H1 (cell line): ENCODE results near the gene MDH1B. TPM values are rescaled to one million over a fixed set of nuclear protein-coding genes. Genes with fewer than 3 reads are reported as not detected.

Experiments used
- CTCF ChIA-PET: fragments of 300-600 bp; sonication (Branson Sonifier 250); formaldehyde crosslinking; loops from one replicate; lab custom pipeline; 2021; ENCODE audit not compliant: partially characterized antibody; lab: Charles Lee
- POLR2A ChIA-PET: fragments of 300-600 bp; sonication (Branson Sonifier 250); formaldehyde crosslinking; loops from one replicate; lab custom pipeline; 2021; ENCODE audit warnings: inconsistent platforms; ENCODE audit not compliant: partially characterized antibody; lab: Charles Lee
- DNase-seq, 2 experiments: peaks; one replicate each; pipeline versions ENCODE4 v3.0.0 to v3.0.0-alpha.2; 2010 to 2022; ENCODE audit warnings: low spot score in 2 of 2, low read depth in 1 of 2, mixed read lengths in 1 of 2
- FAIRE-seq: peaks from 2 replicates; lab custom pipeline; 2011; peaks lifted over from hg19 to GRCh38; lab: Jason Lieb, UNC
- H2AFZ ChIP-seq: 2 replicates; pipeline ENCODE4 v1.8.1; 2012; ENCODE audit warnings: low read length, inconsistent platforms
- H2AK5ac ChIP-seq: 2 replicates; pipeline ENCODE4 v1.6.1; 2013; ENCODE audit warnings: low read depth, low read length
- H2BK120ac ChIP-seq: replicated peaks from 2 replicates; pipeline ENCODE3; 2013; ENCODE audit warnings: low read depth, low read length, inconsistent platforms
- H2BK12ac ChIP-seq: 2 replicates; pipeline ENCODE4 v1.6.1; 2013; ENCODE audit warnings: low read depth, low read length
- H2BK15ac ChIP-seq: 2 replicates; pipeline ENCODE4 v1.6.1; 2013; ENCODE audit warnings: low read length
- H2BK20ac ChIP-seq: 2 replicates; pipeline ENCODE4 v1.6.1; 2013; ENCODE audit warnings: low read length
- H2BK5ac ChIP-seq: 2 replicates; pipeline ENCODE4 v1.6.1; 2013; ENCODE audit warnings: low read depth, low read length
- H3K14ac ChIP-seq: 2 replicates; pipeline ENCODE4 v1.6.1; 2013; ENCODE audit warnings: inconsistent platforms; ENCODE audit not compliant: insufficient read length
- H3K18ac ChIP-seq: 2 replicates; pipeline ENCODE4 v1.6.1; 2013; ENCODE audit warnings: low read length; ENCODE audit errors: extremely low read depth
- H3K23ac ChIP-seq: 2 replicates; pipeline ENCODE4 v1.6.1; 2013; ENCODE audit warnings: inconsistent platforms; ENCODE audit not compliant: insufficient read length
- H3K23me2 ChIP-seq: 2 replicates; pipeline ENCODE4 v1.6.1; 2013; ENCODE audit warnings: low read depth, low read length
- H3K27ac ChIP-seq: 2 replicates; pipeline ENCODE4 v1.6.1; 2011; ENCODE audit warnings: low read depth, low read length, inconsistent platforms
- H3K27me3 ChIP-seq, 4 experiments: replicated peaks in 1 of 4; 1 replicate in 1 of 4; 2 replicates in 3 of 4; pipeline versions ENCODE4 v1.6.1 to v1.8.1; 2011 to 2013; ENCODE audit warnings: low read length in 3 of 4, mild to moderate bottlenecking in 3 of 4, inconsistent platforms in 2 of 4, mixed read lengths in 2 of 4, moderate library complexity in 1 of 4; ENCODE audit not compliant: control insufficient read depth in 3 of 4, insufficient read depth in 3 of 4; ENCODE audit errors: extremely low read depth in 1 of 4
- H3K36me3 ChIP-seq, 4 experiments: 2 replicates each; pipeline versions ENCODE4 v1.6.1 to v1.8.1; 2011 to 2013; ENCODE audit warnings: mild to moderate bottlenecking in 4 of 4, low read length in 3 of 4, moderate library complexity in 2 of 4, control low read depth in 1 of 4, inconsistent platforms in 1 of 4; ENCODE audit not compliant: insufficient read depth in 4 of 4, control insufficient read depth in 2 of 4
- H3K4ac ChIP-seq: replicated peaks from 2 replicates; pipeline ENCODE3; 2013; ENCODE audit warnings: low read length, low read depth, mixed read lengths, inconsistent platforms; ENCODE audit not compliant: insufficient read length
- H3K4me1 ChIP-seq, 4 experiments: replicated peaks in 1 of 4; 1 replicate in 1 of 4; 2 replicates in 3 of 4; pipeline versions ENCODE4 v1.6.1 to v1.8.1; 2011 to 2013; ENCODE audit warnings: low read length in 3 of 4, inconsistent platforms in 2 of 4, mixed read lengths in 1 of 4; ENCODE audit not compliant: insufficient read depth in 4 of 4, control insufficient read depth in 3 of 4
- H3K4me2 ChIP-seq, 2 experiments: 2 replicates each; pipeline versions ENCODE4 v1.6.1 to v1.8.1; 2011 to 2013; ENCODE audit warnings: low read depth in 2 of 2, low read length in 2 of 2, control low read depth in 1 of 2, inconsistent platforms in 1 of 2, mild to moderate bottlenecking in 1 of 2; ENCODE audit not compliant: insufficient read depth in 1 of 2
- H3K4me3 ChIP-seq, 4 experiments: fragments of 200-600, 300-600 bp in 1 of 4; sonication (generic), shearing (Covaris generic), sonication (Bioruptor Twin) in 1 of 4; 2 replicates each; pipeline versions ENCODE4 v1.5.1 to v1.8.1; 2011 to 2016; ENCODE audit warnings: low read length in 4 of 4, low read depth in 3 of 4, control low read depth in 2 of 4, inconsistent platforms in 2 of 4, mild to moderate bottlenecking in 2 of 4, mixed read lengths in 1 of 4, moderate library complexity in 1 of 4; ENCODE audit not compliant: insufficient read depth in 2 of 4; ENCODE audit errors: extremely low read depth in 1 of 4
- H3K56ac ChIP-seq: replicated peaks from 2 replicates; pipeline ENCODE3; 2013; ENCODE audit warnings: low read depth, mild to moderate bottlenecking, mixed read lengths, low read length, inconsistent platforms; ENCODE audit not compliant: insufficient read length
- H3K79me1 ChIP-seq: 2 replicates; pipeline ENCODE4 v1.6.1; 2013; ENCODE audit warnings: low read depth, low read length, control low read depth
- H3K79me2 ChIP-seq, 2 experiments: 2 replicates each; pipeline versions ENCODE4 v1.6.1 to v1.8.1; 2012 to 2013; ENCODE audit warnings: low read length in 2 of 2, mild to moderate bottlenecking in 2 of 2, inconsistent platforms in 1 of 2; ENCODE audit not compliant: insufficient read depth in 2 of 2, control insufficient read depth in 1 of 2
- H3K9ac ChIP-seq, 4 experiments: replicated peaks in 1 of 4; 1 replicate in 1 of 4; 2 replicates in 3 of 4; pipeline versions ENCODE4 v1.6.1 to v1.8.1; 2011 to 2013; ENCODE audit warnings: low read depth in 3 of 4, low read length in 3 of 4, control low read depth in 2 of 4, mild to moderate bottlenecking in 2 of 4, moderate library complexity in 2 of 4, inconsistent platforms in 1 of 4; ENCODE audit errors: extremely low read depth in 1 of 4
- H3K9me3 ChIP-seq, 2 experiments: 2 replicates each; pipeline versions ENCODE4 v1.6.1 to v1.8.1; 2012 to 2013; ENCODE audit warnings: mild to moderate bottlenecking in 2 of 2, moderate library complexity in 2 of 2, control low read depth in 1 of 2, inconsistent platforms in 1 of 2, low read depth in 1 of 2, low read length in 1 of 2, mixed read lengths in 1 of 2; ENCODE audit not compliant: insufficient read depth in 2 of 2
- H4K20me1 ChIP-seq, 2 experiments: replicated peaks in 1 of 2; 2 replicates each; pipeline versions ENCODE3 to v1.8.1; 2011 to 2013; ENCODE audit warnings: inconsistent platforms in 2 of 2, low read length in 2 of 2, mild to moderate bottlenecking in 1 of 2; ENCODE audit not compliant: insufficient read depth in 2 of 2, control insufficient read depth in 1 of 2
- H4K5ac ChIP-seq: 2 replicates; pipeline ENCODE4 v1.6.1; 2013; ENCODE audit warnings: low read length, low read depth, mixed read lengths, inconsistent platforms; ENCODE audit not compliant: insufficient read length
- H4K8ac ChIP-seq: 2 replicates; pipeline ENCODE4 v1.8.0; 2013; ENCODE audit warnings: mild to moderate bottlenecking, moderate library complexity, low read length, inconsistent platforms; ENCODE audit not compliant: insufficient read depth; ENCODE audit errors: extremely low read depth
- H4K91ac ChIP-seq: replicated peaks from 2 replicates; pipeline ENCODE3; 2013; ENCODE audit warnings: low read length, mixed read lengths, inconsistent platforms; ENCODE audit not compliant: insufficient read length
- CHD2 ChIP-seq: IDR thresholded peaks from 2 replicates; pipeline ENCODE4 v1.6.1; 2012; ENCODE audit warnings: low read length, improper control_type of control experiment
- CREB1 ChIP-seq: IDR thresholded peaks from 2 replicates; pipeline ENCODE4 v1.6.1; 2012; ENCODE audit warnings: inconsistent platforms
- NANOG ChIP-seq: IDR thresholded peaks from 2 replicates; pipeline ENCODE4 v1.6.1; 2011; ENCODE audit warnings: low read length, low read depth, mild to moderate bottlenecking, inconsistent platforms; ENCODE audit not compliant: insufficient read depth, poor library complexity, severe bottlenecking
- PHF8 ChIP-seq: fragments of 200-600 bp; sonication (generic); conservative IDR thresholded peaks from 2 replicates; pipeline ENCODE4 v1.7.1; 2012; ENCODE audit warnings: low read depth, mild to moderate bottlenecking, inconsistent platforms, low read length, moderate library complexity
- YY1 ChIP-seq: IDR thresholded peaks from 2 replicates; pipeline ENCODE4 v1.6.1; 2011; ENCODE audit warnings: low read depth, mild to moderate bottlenecking, low read length
- WGBS, 2 experiments: shearing (Covaris generic) in 1 of 2; methylation state at CpG; one replicate each; pipeline versions ENCODE4 v1.1.6 to v1.1.7; 2013 to 2015; ENCODE audit warnings: low lambda C conversion rate in 2 of 2, mixed read lengths in 2 of 2, inconsistent platforms in 1 of 2, low coverage in 1 of 2, missing lambda C conversion rate in 1 of 2; ENCODE audit not compliant: insufficient replicate concordance in 2 of 2, insufficient coverage in 1 of 2, insufficient read length in 1 of 2; ENCODE audit errors: extremely low coverage in 1 of 2, missing lambda C conversion rate in 1 of 2; 5-methylcytosine and 5-hydroxymethylcytosine counted together
- polyA plus RNA-seq, 7 experiments: library from polyadenylated mRNA; depleted of rRNA in 3 of 7; stranded (reverse) in 5 of 7; unstranded in 2 of 7; fragments of >200 nt in 5 of 7; fragments of 200-250 nt in 2 of 7; gene quantifications; 1 replicate in 5 of 7; 2 replicates in 1 of 7; 4 replicates in 1 of 7; pipeline versions ENCODE4 v1.2.1 to v1.2.3, GENCODE V29; 2011 to 2013; ENCODE audit warnings: missing spikeins in 2 of 7, mixed read lengths in 2 of 7
- total RNA-seq: library from RNA; stranded (reverse); fragmentation: NEBNext Ultra II Directional; extraction: Animal tissue kit (Norgen Biotek cat#: 25700); gene quantifications from 2 replicates; pipeline ENCODE4 v1.2.1, GENCODE V29; 2021

Gene MDH1B
- total and polyA plus RNA-seq, 2 of the 8 experiments (the other 6 are each of a cell fraction or from before 2014, with no cell fraction given): 1.5 to 2.1 TPM

GRCh38 chr2:206739271-206739670, 25.9 kb downstream of the MDH1B start:
- H3K4me3 ChIP-seq: no peak overlapping the region
- H3K4ac ChIP-seq: no peak overlapping the region
- 87% methylated on average over 2 of the region's 2 CpGs; no CpG with 5 or more reads in 1 of the 2 experiments for WGBS, 2 experiments
- H3K18ac ChIP-seq: no peak overlapping the region
- H2AK5ac ChIP-seq: no peak overlapping the region
- no peak overlapping the region for H2BK12ac ChIP-seq
- no peaks in the 10 kb centered on the region for H3K79me1 ChIP-seq
- no peak overlapping the region for H3K23ac ChIP-seq
- H4K91ac ChIP-seq: no peak overlapping the region
- H3K27ac ChIP-seq: no peak overlapping the region
- no peak overlapping the region for H3K56ac ChIP-seq
- H4K5ac ChIP-seq: no peak overlapping the region
- FAIRE-seq (no peak), DNase-seq (no peak)
- no peak overlapping the region for H3K9ac ChIP-seq
- no peaks in the 10 kb centered on the region for H3K79me2 ChIP-seq
- H2AFZ ChIP-seq: no peak overlapping the region
- CTCF ChIA-PET: no interaction called here
- no peak overlapping the region for H3K4me2 ChIP-seq
- H2BK120ac ChIP-seq: no peak overlapping the region
- no peaks in the 10 kb centered on the region for H3K4me1 ChIP-seq
- no peak overlapping the region for H2BK5ac ChIP-seq
- POLR2A ChIA-PET: no interaction called here
- no peak overlapping the region for H2BK15ac ChIP-seq
- H4K8ac ChIP-seq: no peak overlapping the region
- no peaks in the 10 kb centered on the region for H3K23me2 ChIP-seq
- no peaks in the 10 kb centered on the region for H4K20me1 ChIP-seq
- no peak overlapping the region for H3K14ac ChIP-seq
- H3K27me3 ChIP-seq: no peaks in the 10 kb centered on the region
- H2BK20ac ChIP-seq: no peak overlapping the region
- TF ChIP-seq CHD2 (no peak), YY1 (no peak), PHF8 (no peak), CREB1 (no peak), NANOG (no peak)
- no peaks in the 10 kb centered on the region for H3K36me3 ChIP-seq
- H3K9me3 ChIP-seq: no peaks in the 10 kb centered on the region
